Measurements from ENCODE around the gene GRIN1.

DNA sequence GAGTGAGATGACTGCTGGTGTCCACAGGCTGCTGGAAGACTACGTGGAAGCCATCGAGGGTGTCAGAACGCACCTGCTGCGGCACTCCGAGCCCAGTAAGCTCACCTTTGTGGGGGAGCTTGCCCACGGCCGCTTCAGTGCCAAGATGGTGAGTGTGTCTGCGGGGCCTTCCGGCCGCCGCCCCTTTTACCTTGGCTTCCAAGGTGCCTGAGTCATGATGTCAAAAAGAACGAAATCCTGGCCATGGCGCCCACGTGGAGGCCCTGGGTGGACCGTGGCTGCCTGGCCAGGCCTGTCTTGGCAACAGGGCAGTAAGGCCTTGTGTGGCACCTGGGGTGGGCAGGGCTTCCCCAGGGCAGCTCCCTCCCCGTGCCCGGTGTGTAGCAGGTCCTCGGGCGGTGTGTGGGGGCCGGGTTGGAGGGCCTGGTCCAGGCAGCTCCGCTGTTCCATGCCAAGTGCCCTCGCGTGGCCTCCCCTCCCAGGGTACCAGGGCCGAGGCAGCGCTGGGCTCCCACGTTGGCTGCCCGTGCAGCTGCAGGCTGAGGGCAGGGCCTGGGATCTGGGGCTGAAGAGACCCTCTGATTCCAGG lies 32.2 kb upstream of the GRIN1 start:
- TF ChIP-seq, protein P1, sequence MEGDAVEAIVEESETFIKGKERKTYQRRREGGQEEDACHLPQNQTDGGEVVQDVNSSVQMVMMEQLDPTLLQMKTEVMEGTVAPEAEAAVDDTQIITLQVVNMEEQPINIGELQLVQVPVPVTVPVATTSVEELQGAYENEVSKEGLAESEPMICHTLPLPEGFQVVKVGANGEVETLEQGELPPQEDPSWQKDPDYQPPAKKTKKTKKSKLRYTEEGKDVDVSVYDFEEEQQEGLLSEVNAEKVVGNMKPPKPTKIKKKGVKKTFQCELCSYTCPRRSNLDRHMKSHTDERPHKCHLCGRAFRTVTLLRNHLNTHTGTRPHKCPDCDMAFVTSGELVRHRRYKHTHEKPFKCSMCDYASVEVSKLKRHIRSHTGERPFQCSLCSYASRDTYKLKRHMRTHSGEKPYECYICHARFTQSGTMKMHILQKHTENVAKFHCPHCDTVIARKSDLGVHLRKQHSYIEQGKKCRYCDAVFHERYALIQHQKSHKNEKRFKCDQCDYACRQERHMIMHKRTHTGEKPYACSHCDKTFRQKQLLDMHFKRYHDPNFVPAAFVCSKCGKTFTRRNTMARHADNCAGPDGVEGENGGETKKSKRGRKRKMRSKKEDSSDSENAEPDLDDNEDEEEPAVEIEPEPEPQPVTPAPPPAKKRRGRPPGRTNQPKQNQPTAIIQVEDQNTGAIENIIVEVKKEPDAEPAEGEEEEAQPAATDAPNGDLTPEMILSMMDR (IDR thresholded peaks at IDR 0.05), result no peak
- TF ChIP-seq POLR2A (IDR thresholded peaks at IDR 0.05), result no peak

Measured in right lobe of liver (tissue), 4 donors.